ENCODE data around the gene GPR32. TPM values are rescaled to one million over a fixed set of nuclear protein-coding genes. Genes with fewer than 3 reads are reported as not detected.
"Not testable (repeated sequence)": the region's sequence is repeated elsewhere in the genome, so short reads cannot be mapped to it uniquely, and the experiment has no call there.

GPR32 gene
- total RNA-seq, 8 experiments from 2014 or later: 0.11 to 0.41 (median 0.38) TPM; not detected in 5

- H3K4me3 ChIP-seq: peak overlapping the region; percentile 5 to 14 (median 10)
Observed at GRCh38 chr19:50777830-50778303, 7.6 kb downstream of the GPR32 start.

GRCh38 chr19:50778906-50779430 is 8.7 kb downstream of the GPR32 start:
- Histone ChIP-seq H3K4me1 (replicated peaks in 1 of 2) (peaks cover 7% of the 10 kb centered on the region in 2 donors), H3K4me3 (no peak overlapping the region), H3K27ac (no peak overlapping the region)
- WGBS, 10 experiments: 6 to 81% (median 63%) methylated on average over 2 to 5 of the region's 7 CpGs; no CpG with 5 or more reads in 1 of the 10 experiments
- in situ Hi-C loops (cut with MboI; ENCODE audit: low pct_unique_long_range_greater_than_20kb in 2 of 9, low sequenced_read_pairs in 9 of 9, unreplicated experiment in 9 of 9): loop anchor here in 7 of 9 experiments (25.0 kb wide), 2 partner anchors 242 to 417 kb away; partner anchors contain the start of gene NAPSA (in 5 of the 7)
- ATAC-seq (replicated peaks in 6 of 8): no peak

More at GRCh38 chr19:50777830-50778303, 7.6 kb downstream of the GPR32 start:
- H3K4me1 ChIP-seq (replicated peaks in 1 of 2): peaks cover 7% of the 10 kb centered on the region in 2 donors
- H3K27ac ChIP-seq: no peak overlapping the region
- peak; percentile 59 to 93 (median 69) for ATAC-seq (replicated peaks in 6 of 8)
- in situ Hi-C loops (cut with MboI; ENCODE audit: low pct_unique_long_range_greater_than_20kb in 2 of 9, low sequenced_read_pairs in 9 of 9, unreplicated experiment in 9 of 9): loop anchor here in 7 of 9 experiments (25.0 kb wide), 2 partner anchors 241 to 416 kb away; partner anchors contain the start of gene NAPSA (in 5 of the 7)
- WGBS, 10 experiments: 0 to 7% (median 2%) methylated on average over 2 to 15 of the region's 30 CpGs; no CpG with 5 or more reads in 2 of the 10 experiments

- peaks cover 7% of the 10 kb centered on the region in 2 donors for H3K4me1 ChIP-seq (replicated peaks in 1 of 2)
- no peak overlapping the region for H3K27ac ChIP-seq
- in situ Hi-C loops (cut with MboI; ENCODE audit: low pct_unique_long_range_greater_than_20kb in 2 of 9, low sequenced_read_pairs in 9 of 9, unreplicated experiment in 9 of 9): loop anchor here in 7 of 9 experiments (10.0 to 25.0 kb wide), 3 partner anchors 75 to 417 kb away; partner anchors contain the start of gene NAPSA (in 5 of the 7)
- WGBS, 10 experiments: 6 to 66% (median 44%) methylated on average over 2 to 10 of the region's 25 CpGs; no CpG with 5 or more reads in 3 of the 10 experiments
- ATAC-seq (replicated peaks in 6 of 8): peak in 2 of 8 experiments; percentile 16 to 19
- H3K4me3 ChIP-seq: no peak overlapping the region
Observed at GRCh38 chr19:50779504-50780457, 9.5 kb downstream of the GPR32 start.

- no peak overlapping the region for H3K27ac ChIP-seq
- H3K4me1 ChIP-seq (replicated peaks in 1 of 2): peaks cover 7 to 12% of the 10 kb centered on the region in 2 donors
- 0 to 100% (median 32%) methylated on average over 1 to 11 of the region's 16 CpGs for WGBS, 10 experiments
- in situ Hi-C loops (cut with MboI; ENCODE audit: low pct_unique_long_range_greater_than_20kb in 2 of 9, low sequenced_read_pairs in 9 of 9, unreplicated experiment in 9 of 9): loop anchor here in 7 of 9 experiments (10.0 to 25.0 kb wide), 3 partner anchors 76 to 419 kb away; partner anchors contain the start of gene NAPSA (in 5 of the 7)
- no peak overlapping the region for H3K4me3 ChIP-seq
- peak in 3 of 8 experiments; percentile 11 to 55 (median 39) for ATAC-seq (replicated peaks in 6 of 8)
Observed at GRCh38 chr19:50780753-50781435, 10.6 kb downstream of the GPR32 start.

GRCh38 chr19:50783848-50784152 is 13.5 kb downstream of the GPR32 start:
- not testable (repeated sequence) for H3K27ac ChIP-seq; ATAC-seq (replicated peaks in 6 of 8); H3K4me3 ChIP-seq
- H3K4me1 ChIP-seq (replicated peaks in 1 of 2): peaks cover 7 to 16% of the 10 kb centered on the region in 2 donors
- in situ Hi-C loops (cut with MboI; ENCODE audit: low pct_unique_long_range_greater_than_20kb in 2 of 9, low sequenced_read_pairs in 9 of 9, unreplicated experiment in 9 of 9): loop anchor here in 7 of 9 experiments (10.0 to 25.0 kb wide), 3 partner anchors 79 to 421 kb away; partner anchors contain the start of gene NAPSA (in 5 of the 7)
- 0 to 60% (median 36%) methylated on average over 1 to 8 of the region's 8 CpGs; no CpG with 5 or more reads in 2 of the 10 experiments for WGBS, 10 experiments

- in situ Hi-C loops (cut with MboI; ENCODE audit: low pct_unique_long_range_greater_than_20kb in 2 of 9, low sequenced_read_pairs in 9 of 9, unreplicated experiment in 9 of 9): loop anchor here in 7 of 9 experiments (10.0 to 25.0 kb wide), 3 partner anchors 80 to 422 kb away; partner anchors contain the start of gene NAPSA (in 5 of the 7)
- ATAC-seq (replicated peaks in 6 of 8): no peak
- peaks cover 7 to 16% of the 10 kb centered on the region in 2 donors for H3K4me1 ChIP-seq (replicated peaks in 1 of 2)
- H3K4me3 ChIP-seq: no peak overlapping the region
- no CpG with 5 or more reads among the region's 3 CpGs for WGBS, 10 experiments
- H3K27ac ChIP-seq: no peak overlapping the region
Observed at GRCh38 chr19:50784710-50785109, 14.4 kb downstream of the GPR32 start.

- H3K4me3 ChIP-seq: no peak overlapping the region
- 40 to 100% (median 78%) methylated on average over 1 to 10 of the region's 12 CpGs; no CpG with 5 or more reads in 3 of the 10 experiments for WGBS, 10 experiments
- peaks cover 7 to 16% of the 10 kb centered on the region in 2 donors for H3K4me1 ChIP-seq (replicated peaks in 1 of 2)
- in situ Hi-C loops (cut with MboI; ENCODE audit: low pct_unique_long_range_greater_than_20kb in 2 of 9, low sequenced_read_pairs in 9 of 9, unreplicated experiment in 9 of 9): loop anchor here in 7 of 9 experiments (10.0 to 25.0 kb wide), 3 partner anchors 81 to 423 kb away; partner anchors contain the start of gene NAPSA (in 5 of the 7)
- no peak overlapping the region for H3K27ac ChIP-seq
- ATAC-seq (replicated peaks in 6 of 8): no peak
Observed at GRCh38 chr19:50785329-50785728, 15.1 kb downstream of the GPR32 start.

- 92% methylated on average over 2 of the region's 15 CpGs; no CpG with 5 or more reads in 9 of the 10 experiments for WGBS, 10 experiments
- in situ Hi-C loops (cut with MboI; ENCODE audit: low pct_unique_long_range_greater_than_20kb in 2 of 9, low sequenced_read_pairs in 9 of 9, unreplicated experiment in 9 of 9): loop anchor here in 8 of 9 experiments (10.0 to 25.0 kb wide), 3 partner anchors 253 to 428 kb away; partner anchors contain the start of gene NAPSA (in 6 of the 8)
- H3K4me1 ChIP-seq (replicated peaks in 1 of 2): peaks cover 0 to 11% of the 10 kb centered on the region in 2 donors
- no peak within 1 kb of the TSS for H3K4me3 ChIP-seq
- peak in 5 of 8 experiments; percentile 18 to 28 (median 27) for ATAC-seq (replicated peaks in 6 of 8)
- no peak within 1 kb of the TSS for H3K27ac ChIP-seq
Observed at GRCh38 chr19:50790396-50790795, 20.1 kb downstream of the GPR32 start, which contains the start of gene ACP4. TSS of gene ACP4 (plus strand) at chr19:50790415. CDS start at chr19:50790415, 0 bp downstream.

GRCh38 chr19:50790922-50791467 is 20.7 kb downstream of the GPR32 start:
- 73 to 100% (median 90%) methylated on average over 1 to 6 of the region's 6 CpGs for WGBS, 10 experiments
- no peak overlapping the region for H3K27ac ChIP-seq
- H3K4me3 ChIP-seq: no peak overlapping the region
- ATAC-seq (replicated peaks in 6 of 8): no peak
- in situ Hi-C loops (cut with MboI; ENCODE audit: low pct_unique_long_range_greater_than_20kb in 2 of 9, low sequenced_read_pairs in 9 of 9, unreplicated experiment in 9 of 9): loop anchor here in 8 of 9 experiments (10.0 to 25.0 kb wide), 3 partner anchors 254 to 429 kb away; partner anchors contain the start of gene NAPSA (in 6 of the 8)
- H3K4me1 ChIP-seq (replicated peaks in 1 of 2): peaks cover 0 to 6% of the 10 kb centered on the region in 2 donors

- Histone ChIP-seq H3K4me1 (replicated peaks in 1 of 2) (peaks cover 0 to 2% of the 10 kb centered on the region in 2 donors), H3K27ac (no peak overlapping the region), H3K4me3 (no peak overlapping the region)
- peak in 4 of 8 experiments; percentile 4 to 14 (median 8) for ATAC-seq (replicated peaks in 6 of 8)
- in situ Hi-C loops (cut with MboI; ENCODE audit: low pct_unique_long_range_greater_than_20kb in 2 of 9, low sequenced_read_pairs in 9 of 9, unreplicated experiment in 9 of 9): loop anchor here in 8 of 9 experiments (10.0 to 25.0 kb wide), 3 partner anchors 254 to 429 kb away; partner anchors contain the start of gene NAPSA (in 6 of the 8)
- WGBS, 10 experiments: 76 to 85% (median 84%) methylated on average over 4 to 9 of the region's 47 CpGs; no CpG with 5 or more reads in 7 of the 10 experiments
Observed at GRCh38 chr19:50791594-50792271, 21.5 kb downstream of the GPR32 start.

Data from motor neuron (in vitro differentiated cells).